OCI-LY1 (cell line): ENCODE data around the gene C1QTNF3.

Experiments used
- H2AFZ ChIP-seq: fragments of 200-600 bp; sonication (generic), shearing (Covaris generic); 2 replicates; pipeline ENCODE4 v1.6.0; 2014; ENCODE audit warnings: antibody characterized with exemption, mild to moderate bottlenecking, low read length
- H3F3A ChIP-seq: fragments of 200-600 bp; sonication (generic), shearing (Covaris generic); 2 replicates; pipeline ENCODE4 v1.6.0; 2014; ENCODE audit warnings: mild to moderate bottlenecking, antibody characterized with exemption, low read length, moderate library complexity; ENCODE audit not compliant: insufficient read depth
- H3K27ac ChIP-seq: fragments of 200-600 bp; sonication (generic); 2 replicates; pipeline ENCODE4 v1.5.1; 2014; ENCODE audit warnings: low read length, mixed run types, mild to moderate bottlenecking, low read depth; ENCODE audit not compliant: poor library complexity, severe bottlenecking
- H3K27me3 ChIP-seq: fragments of 200-600 bp; sonication (generic); 2 replicates; pipeline ENCODE4 v1.6.0; 2014; ENCODE audit warnings: antibody characterized with exemption, mild to moderate bottlenecking, low read length, moderate library complexity; ENCODE audit not compliant: insufficient read depth
- H3K36me3 ChIP-seq: fragments of 200-600 bp; sonication (generic); 2 replicates; pipeline ENCODE4 v1.6.1; 2014; ENCODE audit warnings: mild to moderate bottlenecking, antibody characterized with exemption, low read length, moderate library complexity, mixed read lengths; ENCODE audit not compliant: insufficient read depth
- H3K4me1 ChIP-seq: fragments of 200-600 bp; sonication (generic); 2 replicates; pipeline ENCODE4 v1.5.1; 2014; ENCODE audit warnings: mild to moderate bottlenecking, low read length, moderate library complexity; ENCODE audit not compliant: insufficient read depth, severe bottlenecking
- H3K4me2 ChIP-seq: fragments of 200-600 bp; sonication (generic), shearing (Covaris generic); 2 replicates; pipeline ENCODE4 v1.6.1; 2014; ENCODE audit warnings: low read length
- H3K4me3 ChIP-seq: fragments of 200-600 bp; sonication (generic); 2 replicates; pipeline ENCODE4 v1.5.1; 2014; ENCODE audit warnings: low read length, low read depth, mild to moderate bottlenecking, mixed read lengths; ENCODE audit not compliant: poor library complexity, severe bottlenecking
- H3K79me2 ChIP-seq: fragments of 200-600 bp; shearing (Covaris generic); 2 replicates; pipeline ENCODE4 v1.6.1; 2016; ENCODE audit warnings: mixed run types, low read length, mixed read lengths; ENCODE audit not compliant: insufficient read depth
- H3K9ac ChIP-seq: fragments of 200-600 bp; sonication (generic), shearing (Covaris generic); 2 replicates; pipeline ENCODE4 v1.6.1; 2014; ENCODE audit warnings: mild to moderate bottlenecking, low read length, mixed read lengths
- H3K9me2 ChIP-seq: fragments of 200-600 bp; sonication (generic), shearing (Covaris generic); 2 replicates; pipeline ENCODE4 v1.6.1; 2014; ENCODE audit warnings: low read depth, mild to moderate bottlenecking, low read length, mixed read lengths
- H3K9me3 ChIP-seq: fragments of 200-600 bp; shearing (Covaris generic); 2 replicates; pipeline ENCODE4 v1.6.1; 2014; ENCODE audit warnings: low read length, mixed read lengths
- H4K20me1 ChIP-seq: fragments of 200-600 bp; sonication (generic), shearing (Covaris generic); 2 replicates; pipeline ENCODE4 v1.6.0; 2016; ENCODE audit warnings: mild to moderate bottlenecking, low read length; ENCODE audit not compliant: insufficient read depth
- EZH2 ChIP-seq: fragments of 200-600 bp; sonication (generic), shearing (Covaris generic); IDR thresholded peaks from 2 replicates; pipeline ENCODE4 v1.8.0; 2017; ENCODE audit warnings: borderline replicate concordance, mixed run types, mild to moderate bottlenecking, antibody characterized with exemption, low read length, moderate library complexity, mixed read lengths
- TF ChIP-seq, protein P1 (sequence below): fragments of 200-600 bp; sonication (generic), shearing (Covaris generic); IDR thresholded peaks from 2 replicates; pipeline ENCODE4 v1.5.1; 2017; ENCODE audit warnings: mild to moderate bottlenecking, antibody characterized with exemption, low read length, moderate library complexity, mixed read lengths

Gene C1QTNF3

DNA sequence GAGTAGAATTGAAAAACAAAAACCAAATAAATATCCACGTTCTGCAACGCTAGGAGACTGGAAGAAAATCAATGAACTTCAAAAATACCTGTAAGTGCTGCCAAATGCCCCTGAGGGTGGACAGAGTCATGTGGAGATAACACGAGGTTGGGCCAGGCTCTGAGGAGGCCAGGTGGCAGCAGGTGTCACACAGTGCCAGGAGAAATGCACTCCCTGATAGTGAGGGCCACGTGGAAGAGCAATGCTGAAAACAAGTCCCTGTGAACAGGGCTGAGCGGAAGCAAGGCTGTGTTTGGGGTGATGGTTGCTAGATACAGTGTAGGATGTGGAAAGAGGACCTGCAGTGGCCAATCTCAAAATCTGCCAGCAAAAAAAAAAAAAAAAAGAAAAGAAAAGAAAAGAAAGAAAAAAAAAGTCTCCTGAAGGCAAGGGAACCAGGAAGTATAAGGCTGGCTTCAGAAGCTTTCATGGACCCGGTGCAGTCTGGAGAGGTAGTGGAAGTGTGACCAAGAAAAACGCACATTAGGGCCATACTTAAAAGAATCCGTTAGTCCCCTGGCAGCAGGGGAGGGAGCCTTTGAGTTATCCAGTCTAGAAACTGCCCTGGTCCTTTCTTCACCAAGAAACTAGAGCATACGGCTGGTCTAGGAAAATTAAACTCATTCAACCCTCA is 16.8 kb downstream of the C1QTNF3 start:
- H3K9ac ChIP-seq = no peak overlapping the region
- H3K4me1 ChIP-seq = no peaks in the 10 kb centered on the region
- no peaks in the 10 kb centered on the region for H3K79me2 ChIP-seq
- no peaks in the 10 kb centered on the region for H3K27me3 ChIP-seq
- no peaks in the 10 kb centered on the region for H3K36me3 ChIP-seq
- H4K20me1 ChIP-seq = no peaks in the 10 kb centered on the region
- no peaks in the 10 kb centered on the region for H3K9me3 ChIP-seq
- no peak overlapping the region for H2AFZ ChIP-seq
- H3K27ac ChIP-seq = no peak overlapping the region
- no peak overlapping the region for H3K4me2 ChIP-seq
- H3F3A ChIP-seq = no peaks in the 10 kb centered on the region
- H3K9me2 ChIP-seq = no peaks in the 10 kb centered on the region
- no peak overlapping the region for H3K4me3 ChIP-seq
- no peak for TF ChIP-seq EZH2
- TF ChIP-seq, protein P1, sequence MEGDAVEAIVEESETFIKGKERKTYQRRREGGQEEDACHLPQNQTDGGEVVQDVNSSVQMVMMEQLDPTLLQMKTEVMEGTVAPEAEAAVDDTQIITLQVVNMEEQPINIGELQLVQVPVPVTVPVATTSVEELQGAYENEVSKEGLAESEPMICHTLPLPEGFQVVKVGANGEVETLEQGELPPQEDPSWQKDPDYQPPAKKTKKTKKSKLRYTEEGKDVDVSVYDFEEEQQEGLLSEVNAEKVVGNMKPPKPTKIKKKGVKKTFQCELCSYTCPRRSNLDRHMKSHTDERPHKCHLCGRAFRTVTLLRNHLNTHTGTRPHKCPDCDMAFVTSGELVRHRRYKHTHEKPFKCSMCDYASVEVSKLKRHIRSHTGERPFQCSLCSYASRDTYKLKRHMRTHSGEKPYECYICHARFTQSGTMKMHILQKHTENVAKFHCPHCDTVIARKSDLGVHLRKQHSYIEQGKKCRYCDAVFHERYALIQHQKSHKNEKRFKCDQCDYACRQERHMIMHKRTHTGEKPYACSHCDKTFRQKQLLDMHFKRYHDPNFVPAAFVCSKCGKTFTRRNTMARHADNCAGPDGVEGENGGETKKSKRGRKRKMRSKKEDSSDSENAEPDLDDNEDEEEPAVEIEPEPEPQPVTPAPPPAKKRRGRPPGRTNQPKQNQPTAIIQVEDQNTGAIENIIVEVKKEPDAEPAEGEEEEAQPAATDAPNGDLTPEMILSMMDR = no peak

DNA sequence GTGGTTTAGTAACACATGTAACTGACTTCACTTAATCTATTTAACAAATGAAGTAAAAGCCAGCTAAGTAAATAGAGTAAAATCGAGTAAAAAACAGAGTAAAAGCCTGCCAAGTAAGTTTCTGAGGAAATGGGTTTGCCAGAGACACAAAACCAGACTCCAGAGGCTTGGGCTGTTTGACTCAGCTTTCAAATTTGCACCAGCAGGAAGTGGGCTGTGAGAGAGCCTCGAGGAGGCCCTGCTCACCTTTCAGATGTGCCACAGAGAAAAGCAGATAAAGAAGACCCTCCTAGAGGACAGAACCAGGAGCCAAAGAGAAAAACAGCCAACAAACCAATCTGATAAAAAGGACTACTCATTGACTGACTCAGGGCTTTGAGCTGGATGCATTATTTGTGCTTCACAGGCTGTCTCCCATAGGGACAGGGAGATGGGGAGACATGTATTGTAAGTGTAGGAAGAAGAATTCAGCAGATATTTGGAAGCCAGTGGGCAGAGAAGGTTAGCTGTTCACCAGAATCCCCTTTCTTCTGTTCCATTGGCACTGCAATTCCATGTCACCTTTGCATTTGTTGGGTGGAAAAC is 20.8 kb downstream of the C1QTNF3 start:
- TF ChIP-seq EZH2 = no peak
- TF ChIP-seq, protein P1 = no peak
- Histone ChIP-seq H3K79me2 (no peaks in the 10 kb centered on the region), H3K4me2 (no peak overlapping the region), H3K27ac (no peak overlapping the region), H4K20me1 (no peaks in the 10 kb centered on the region), H3K9ac (no peak overlapping the region), H3K9me2 (no peaks in the 10 kb centered on the region), H3K9me3 (no peaks in the 10 kb centered on the region), H3K4me3 (no peak overlapping the region), H3K36me3 (no peaks in the 10 kb centered on the region), H2AFZ (no peak overlapping the region), H3F3A (no peaks in the 10 kb centered on the region), H3K27me3 (no peaks in the 10 kb centered on the region), H3K4me1 (no peaks in the 10 kb centered on the region)

DNA sequence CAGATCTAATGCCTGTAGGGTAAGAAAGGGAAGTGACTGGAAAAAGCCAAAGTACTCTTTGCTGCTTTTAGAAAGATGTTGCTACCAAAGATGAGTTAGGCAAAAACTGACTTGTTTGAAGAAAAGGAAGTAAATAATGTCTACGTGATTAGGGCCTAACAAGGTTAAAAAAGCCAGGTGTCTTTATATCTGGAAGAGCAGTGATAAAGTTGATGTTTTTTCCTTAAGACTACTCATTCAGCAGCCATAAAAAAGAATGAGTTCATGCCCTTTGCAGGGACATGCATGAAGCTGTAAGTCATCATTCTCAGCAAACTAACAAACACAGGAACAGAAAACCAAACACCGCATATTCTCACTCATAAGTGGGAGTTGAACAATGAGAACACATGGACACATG is 21.7 kb downstream of the C1QTNF3 start:
- TF ChIP-seq, protein P1 = no peak
- no peak for TF ChIP-seq EZH2
- Histone ChIP-seq H3K4me3 (no peak overlapping the region), H3K27ac (no peak overlapping the region), H3K9me3 (no peaks in the 10 kb centered on the region), H3K9ac (no peak overlapping the region), H3K27me3 (no peaks in the 10 kb centered on the region), H3K79me2 (no peaks in the 10 kb centered on the region), H3K4me1 (no peaks in the 10 kb centered on the region), H4K20me1 (no peaks in the 10 kb centered on the region), H3K4me2 (no peak overlapping the region), H3K9me2 (no peaks in the 10 kb centered on the region), H2AFZ (no peak overlapping the region), H3K36me3 (no peaks in the 10 kb centered on the region), H3F3A (no peaks in the 10 kb centered on the region)
